Fibroblast of villous mesenchyme (primary cell): Measurements from ENCODE around the gene TNS1. TPM values are rescaled to one million over a fixed set of nuclear protein-coding genes. Genes with fewer than 3 reads are reported as not detected.
A peak's percentile ranks its signal among the peaks of the same experiment; 100 is the strongest.

Experiments used
- DNase-seq: peaks from one replicate; pipeline ENCODE4 v3.0.0-alpha.2; 2010; ENCODE audit warnings: low read depth
- H3K4me3 ChIP-seq: 2 replicates; pipeline ENCODE4 v1.5.1; 2011; ENCODE audit warnings: low read depth, mild to moderate bottlenecking, low read length
- CTCF ChIP-seq: IDR thresholded peaks from 2 replicates; pipeline ENCODE4 v1.5.1; 2012; ENCODE audit warnings: low read depth, mild to moderate bottlenecking, low read length; ENCODE audit not compliant: insufficient read depth
- total RNA-seq: library from RNA; depleted of rRNA; stranded (reverse); fragments of >200 nt; gene quantifications from 2 replicates; pipeline ENCODE4 v1.2.3, GENCODE V29; 2012

Gene TNS1
- total RNA-seq, 1 donor = 127 TPM

DNA sequence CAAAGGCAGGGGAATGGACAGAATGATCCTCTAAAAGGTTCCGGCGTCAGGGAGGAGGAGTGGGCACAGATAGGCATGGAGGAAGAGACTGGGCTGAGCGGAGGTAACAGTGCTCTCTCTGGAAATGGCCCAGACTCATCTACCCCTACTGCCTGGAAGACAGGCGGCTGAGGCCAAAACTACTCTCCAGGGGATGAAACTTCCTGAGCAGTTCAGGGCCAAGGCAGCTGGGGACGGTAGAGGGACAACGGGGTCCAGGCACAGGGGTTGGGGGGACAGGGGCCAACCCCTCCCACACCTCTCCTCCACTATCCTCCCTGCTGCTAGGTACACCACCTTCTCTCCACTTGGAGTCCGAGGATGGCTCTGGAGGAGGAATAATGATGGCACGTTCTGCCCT, 94.3 kb downstream of the TNS1 start:
- H3K4me3 ChIP-seq = no peak overlapping the region
- TF ChIP-seq CTCF = no peak
- DNase-seq = no peak

DNA sequence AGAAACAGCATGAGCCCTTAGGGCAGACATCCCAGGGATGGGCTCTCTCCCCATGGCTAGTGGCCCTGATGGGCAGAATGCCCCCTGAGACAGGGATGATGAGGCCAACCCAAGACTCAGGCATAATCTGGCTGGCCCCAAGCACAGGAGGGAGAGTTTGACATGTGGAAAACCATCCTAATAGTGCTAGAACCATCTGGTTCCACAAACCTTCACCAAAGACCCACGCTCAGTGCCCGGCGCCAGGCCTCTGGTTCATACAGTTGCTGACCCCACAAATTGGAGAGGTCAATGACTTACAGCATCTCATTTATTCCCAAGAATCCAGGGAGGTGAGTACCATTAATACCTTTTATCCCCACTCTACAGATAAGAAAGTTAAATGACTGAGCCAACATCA, 95.5 kb downstream of the TNS1 start:
- H3K4me3 ChIP-seq = no peak overlapping the region
- no peak for TF ChIP-seq CTCF
- no peak for DNase-seq

- TF ChIP-seq CTCF = no peak
- no peak for DNase-seq
- H3K4me3 ChIP-seq = no peak overlapping the region
These were observed 96.0 kb downstream of the TNS1 start for GRCh38 chr2:217906798-217907197.

DNA sequence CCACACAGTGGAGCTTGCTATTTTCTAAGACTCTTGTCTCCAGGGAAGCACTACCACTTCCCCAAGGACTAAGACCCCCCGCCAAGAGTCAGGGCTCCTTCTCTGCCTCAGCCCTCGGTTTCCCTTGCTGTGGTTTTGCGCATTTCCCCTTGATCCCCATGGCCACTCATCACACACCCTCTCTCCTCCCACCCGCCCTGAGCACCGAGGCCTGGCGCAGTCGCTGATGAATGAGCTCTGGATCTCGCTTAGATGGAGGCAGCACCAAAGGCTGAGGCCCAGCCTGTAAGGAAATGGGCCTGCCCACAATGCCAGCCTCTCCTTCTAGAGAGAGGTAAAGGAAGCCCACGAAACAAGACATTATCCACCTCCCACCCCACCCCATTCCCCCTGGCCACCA, 96.9 kb downstream of the TNS1 start:
- no peak overlapping the region for H3K4me3 ChIP-seq
- no peak for TF ChIP-seq CTCF
- no peak for DNase-seq

GRCh38 chr2:217905395-217905794, 97.4 kb downstream of the TNS1 start:
- TF ChIP-seq CTCF = no peak
- H3K4me3 ChIP-seq = no peak overlapping the region
- no peak for DNase-seq

- DNase-seq = no peak
- no peak for TF ChIP-seq CTCF
- no peak overlapping the region for H3K4me3 ChIP-seq
These were observed 98.2 kb downstream of the TNS1 start for GRCh38 chr2:217904614-217904965.

DNA sequence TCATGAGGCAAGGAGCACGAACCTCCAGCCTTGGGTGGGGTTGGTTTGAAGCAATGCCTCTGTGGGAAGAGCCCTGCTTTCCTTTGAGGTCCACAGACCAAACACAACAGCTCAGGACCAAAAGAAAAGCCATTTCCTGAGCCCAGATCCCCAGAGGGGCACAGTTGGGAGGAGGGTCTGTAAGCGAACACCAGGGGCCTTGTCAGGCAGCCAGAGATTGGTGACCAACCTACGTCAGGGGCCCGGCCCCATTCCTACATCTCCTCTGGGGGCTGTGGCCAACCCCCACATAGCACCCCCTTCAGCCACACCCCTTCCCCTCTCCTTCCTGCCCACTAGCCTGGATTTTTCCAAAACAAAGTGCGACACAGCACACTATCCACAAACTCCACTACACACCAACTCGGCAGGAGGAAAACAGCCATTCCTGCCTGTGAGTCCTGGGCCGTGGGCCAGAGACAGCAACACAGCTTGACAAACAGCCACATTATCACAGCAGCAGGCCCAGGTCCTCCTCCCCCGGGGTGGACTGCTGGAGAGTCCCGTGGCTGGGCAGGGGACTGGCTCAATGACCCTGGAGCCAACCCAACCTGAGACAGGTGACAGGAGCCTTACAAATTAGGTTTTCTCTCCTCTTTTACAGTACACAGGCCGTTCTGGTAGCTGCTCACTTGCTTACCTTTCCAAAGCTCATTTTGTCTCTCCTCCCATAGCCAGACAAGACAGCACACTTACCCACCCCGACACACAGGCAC, 98.8 kb downstream of the TNS1 start:
- DNase-seq = peak; percentile 73
- TF ChIP-seq CTCF = no peak
- no peak overlapping the region for H3K4me3 ChIP-seq
